ENCODE measurements around the gene VWC2L. TPM values are rescaled to one million over a fixed set of nuclear protein-coding genes. Genes with fewer than 3 reads are reported as not detected.

VWC2L gene
- total and polyA plus RNA-seq, 5 donors from 2014 or later = not detected

DNA sequence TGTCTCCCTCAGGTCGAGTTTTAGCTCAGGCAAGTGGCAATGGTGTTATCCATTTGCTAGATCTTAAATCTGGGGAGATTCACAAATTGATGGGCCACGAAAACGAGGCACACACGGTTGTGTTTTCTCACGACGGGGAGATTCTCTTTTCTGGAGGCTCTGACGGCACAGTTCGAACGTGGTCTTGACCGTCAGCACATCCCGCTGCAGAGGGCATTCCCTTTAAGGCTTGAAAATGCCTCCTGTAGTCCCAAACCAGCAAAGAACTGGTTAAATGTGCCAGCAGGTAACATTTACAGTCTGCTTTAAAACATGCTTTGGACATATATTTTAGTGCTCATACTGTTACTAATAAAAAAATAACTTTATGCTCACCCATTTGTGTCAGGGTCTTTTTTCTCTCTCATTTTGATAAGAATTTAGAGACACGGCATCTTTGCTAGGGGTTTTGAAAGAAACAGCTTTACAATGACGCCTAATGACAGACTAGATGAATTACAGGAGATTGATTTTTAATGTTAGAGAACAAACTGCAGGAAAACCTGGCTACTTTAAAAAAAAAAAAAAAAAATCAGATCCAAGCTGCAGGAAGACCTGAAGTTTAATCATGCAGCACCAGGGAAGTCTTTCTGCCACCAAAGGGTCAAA, 602 bp upstream of the VWC2L start:
- no peaks in the 10 kb centered on the region for H3K9me3 Mint-ChIP-seq

DNA sequence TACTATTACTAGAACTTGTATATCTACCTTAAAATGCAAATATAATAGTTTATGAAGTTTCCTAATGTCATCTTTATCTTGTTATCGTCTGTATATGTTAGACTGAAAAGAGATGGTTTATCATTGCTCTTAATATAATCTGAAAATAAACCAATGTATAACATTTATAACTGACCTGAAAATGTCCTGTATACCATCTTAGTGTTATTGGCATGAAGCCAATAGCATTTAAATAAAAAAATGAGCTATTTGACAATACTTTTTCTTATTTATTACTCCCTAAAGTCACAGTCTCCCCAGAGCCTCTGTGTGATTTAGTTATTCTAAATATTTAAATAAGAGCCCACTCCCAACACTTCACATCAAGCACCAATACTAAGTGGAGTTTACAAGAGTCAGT, 1.8 kb downstream of the VWC2L start:
- no peaks in the 10 kb centered on the region for H3K9me3 ChIP-seq (ENCODE audit: control insufficient read depth in 2 of 2, low read length in 2 of 2)
- no peaks in the 10 kb centered on the region for H3K4me1 Mint-ChIP-seq
- DNase-seq = no peak
- no peaks in the 10 kb centered on the region for H3K27me3 ChIP-seq (ENCODE audit: control insufficient read depth, insufficient read depth, low read length)
- no peaks in the 10 kb centered on the region for H3K36me3 ChIP-seq (ENCODE audit: control insufficient read depth, insufficient read depth, low read length)
- no peak overlapping the region for H3K4me3 Mint-ChIP-seq
- no peaks in the 10 kb centered on the region for H3K4me1 ChIP-seq (ENCODE audit: control insufficient read depth, insufficient read depth, low read length, poor library complexity, severe bottlenecking)
- no peaks in the 10 kb centered on the region for H3K36me3 Mint-ChIP-seq
- H3K4me3 ChIP-seq (ENCODE audit: low read depth, low read length) = no peak overlapping the region
- no peaks in the 10 kb centered on the region for H3K9me3 Mint-ChIP-seq
- H3K27me3 Mint-ChIP-seq = no peaks in the 10 kb centered on the region
- no peak overlapping the region for H3K27ac ChIP-seq (ENCODE audit: insufficient read depth, low read length, poor library complexity, severe bottlenecking)
- no peak overlapping the region for H3K27ac Mint-ChIP-seq
- no peak for ATAC-seq (ENCODE audit: low read depth in 2 of 2)

More for the DNA sequence above, 602 bp upstream of the VWC2L start:
- Mint-ChIP-seq H3K36me3 (no peaks in the 10 kb centered on the region), H3K27ac (no peak overlapping the region), H3K4me3 (no peak overlapping the region), H3K27me3 (no peaks in the 10 kb centered on the region), H3K4me1 (no peaks in the 10 kb centered on the region)
- Histone ChIP-seq H3K9me3 (ENCODE audit: control insufficient read depth in 2 of 2, low read length in 2 of 2) (no peaks in the 10 kb centered on the region), H3K4me1 (ENCODE audit: control insufficient read depth, insufficient read depth, low read length, poor library complexity, severe bottlenecking) (no peaks in the 10 kb centered on the region), H3K36me3 (ENCODE audit: control insufficient read depth, insufficient read depth, low read length) (no peaks in the 10 kb centered on the region), H3K27me3 (ENCODE audit: control insufficient read depth, insufficient read depth, low read length) (no peaks in the 10 kb centered on the region), H3K4me3 (ENCODE audit: low read depth, low read length) (no peak overlapping the region), H3K27ac (ENCODE audit: insufficient read depth, low read length, poor library complexity, severe bottlenecking) (no peak overlapping the region)
- ATAC-seq (ENCODE audit: low read depth in 2 of 2) (no peak), DNase-seq (no peak)

DNA sequence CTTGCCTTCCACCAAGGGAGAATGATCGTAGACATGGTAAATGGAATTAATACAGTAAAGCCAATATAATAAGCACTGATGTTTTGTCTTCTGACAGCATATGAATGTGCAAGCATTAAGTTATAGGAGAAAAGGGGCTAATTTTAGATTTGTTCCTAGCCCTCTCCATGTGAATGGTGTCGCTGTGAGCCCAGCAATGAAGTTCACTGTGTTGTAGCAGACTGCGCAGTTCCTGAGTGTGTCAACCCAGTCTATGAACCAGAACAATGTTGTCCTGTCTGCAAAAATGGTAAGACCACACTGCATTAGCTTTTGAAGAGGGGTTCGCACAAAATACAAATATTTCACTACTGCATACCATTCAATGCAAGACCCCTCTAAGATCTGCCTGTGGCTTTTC, 25.6 kb downstream of the VWC2L start:
- ATAC-seq (ENCODE audit: low read depth in 2 of 2) (no peak), DNase-seq (no peak)
- H3K4me1 Mint-ChIP-seq = no peaks in the 10 kb centered on the region
- Histone ChIP-seq H3K4me1 (ENCODE audit: control insufficient read depth, insufficient read depth, low read length, poor library complexity, severe bottlenecking) (no peaks in the 10 kb centered on the region), H3K27me3 (ENCODE audit: control insufficient read depth, insufficient read depth, low read length) (no peaks in the 10 kb centered on the region), H3K9me3 (ENCODE audit: control insufficient read depth in 2 of 2, low read length in 2 of 2) (no peaks in the 10 kb centered on the region), H3K27ac (ENCODE audit: insufficient read depth, low read length, poor library complexity, severe bottlenecking) (no peak overlapping the region), H3K4me3 (ENCODE audit: low read depth, low read length) (no peak overlapping the region), H3K36me3 (ENCODE audit: control insufficient read depth, insufficient read depth, low read length) (no peaks in the 10 kb centered on the region)
- no peaks in the 10 kb centered on the region for H3K27me3 Mint-ChIP-seq
- no peak overlapping the region for H3K4me3 Mint-ChIP-seq
- no peak overlapping the region for H3K27ac Mint-ChIP-seq
- peaks cover 0 to 6% (median 0%) of the 10 kb centered on the region in 7 donors for H3K9me3 Mint-ChIP-seq
- no peaks in the 10 kb centered on the region for H3K36me3 Mint-ChIP-seq

DNA sequence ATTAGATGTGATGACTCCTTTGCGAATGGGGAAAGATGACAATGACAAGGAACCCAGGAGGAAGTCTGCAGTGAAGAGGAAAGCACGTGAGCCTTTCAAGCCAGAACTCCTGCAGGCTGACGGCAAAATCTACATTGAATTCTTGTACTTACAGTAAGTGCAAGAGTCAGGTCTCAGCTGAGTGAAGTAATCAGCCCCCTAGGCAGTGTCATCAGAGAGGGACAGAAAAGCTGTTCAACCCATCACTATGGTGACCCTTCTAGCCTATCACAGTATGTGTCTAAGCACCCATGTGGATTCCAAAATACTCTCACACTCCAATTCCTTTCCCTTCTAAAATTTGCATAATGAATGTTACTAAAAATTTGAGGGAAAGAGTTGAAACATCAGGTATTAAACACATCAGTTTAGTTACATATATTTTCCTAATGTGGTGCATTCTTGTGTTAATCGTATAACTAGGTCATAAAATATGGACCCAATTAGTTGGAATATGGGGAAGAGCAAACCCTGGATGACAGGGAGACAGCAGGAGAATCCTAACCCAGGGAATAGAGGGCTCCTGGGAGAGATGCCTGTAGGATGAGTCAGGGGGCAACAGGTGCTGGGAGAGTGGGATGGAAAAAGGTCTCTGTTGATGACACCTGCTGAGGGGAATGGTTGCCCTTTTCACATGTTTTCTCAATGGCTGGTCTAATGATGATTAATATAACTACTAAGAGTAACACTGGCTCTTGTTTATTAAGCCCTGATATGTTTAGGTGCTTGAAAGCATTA, 39.5 kb downstream of the VWC2L start:
- ATAC-seq (ENCODE audit: low read depth in 2 of 2) (no peak), DNase-seq (no peak)
- Histone ChIP-seq H3K4me1 (ENCODE audit: control insufficient read depth, insufficient read depth, low read length, poor library complexity, severe bottlenecking) (no peaks in the 10 kb centered on the region), H3K36me3 (ENCODE audit: control insufficient read depth, insufficient read depth, low read length) (no peaks in the 10 kb centered on the region), H3K27me3 (ENCODE audit: control insufficient read depth, insufficient read depth, low read length) (no peaks in the 10 kb centered on the region), H3K9me3 (ENCODE audit: control insufficient read depth in 2 of 2, low read length in 2 of 2) (no peaks in the 10 kb centered on the region), H3K27ac (ENCODE audit: insufficient read depth, low read length, poor library complexity, severe bottlenecking) (no peak overlapping the region), H3K4me3 (ENCODE audit: low read depth, low read length) (no peak overlapping the region)
- no peak overlapping the region for H3K27ac Mint-ChIP-seq
- no peaks in the 10 kb centered on the region for H3K4me1 Mint-ChIP-seq
- no peak overlapping the region for H3K4me3 Mint-ChIP-seq
- peaks cover 0 to 2% (median 0%) of the 10 kb centered on the region in 7 donors for H3K9me3 Mint-ChIP-seq
- peaks cover 4% of the 10 kb centered on the region for H3K27me3 Mint-ChIP-seq
- H3K36me3 Mint-ChIP-seq = no peaks in the 10 kb centered on the region

DNA sequence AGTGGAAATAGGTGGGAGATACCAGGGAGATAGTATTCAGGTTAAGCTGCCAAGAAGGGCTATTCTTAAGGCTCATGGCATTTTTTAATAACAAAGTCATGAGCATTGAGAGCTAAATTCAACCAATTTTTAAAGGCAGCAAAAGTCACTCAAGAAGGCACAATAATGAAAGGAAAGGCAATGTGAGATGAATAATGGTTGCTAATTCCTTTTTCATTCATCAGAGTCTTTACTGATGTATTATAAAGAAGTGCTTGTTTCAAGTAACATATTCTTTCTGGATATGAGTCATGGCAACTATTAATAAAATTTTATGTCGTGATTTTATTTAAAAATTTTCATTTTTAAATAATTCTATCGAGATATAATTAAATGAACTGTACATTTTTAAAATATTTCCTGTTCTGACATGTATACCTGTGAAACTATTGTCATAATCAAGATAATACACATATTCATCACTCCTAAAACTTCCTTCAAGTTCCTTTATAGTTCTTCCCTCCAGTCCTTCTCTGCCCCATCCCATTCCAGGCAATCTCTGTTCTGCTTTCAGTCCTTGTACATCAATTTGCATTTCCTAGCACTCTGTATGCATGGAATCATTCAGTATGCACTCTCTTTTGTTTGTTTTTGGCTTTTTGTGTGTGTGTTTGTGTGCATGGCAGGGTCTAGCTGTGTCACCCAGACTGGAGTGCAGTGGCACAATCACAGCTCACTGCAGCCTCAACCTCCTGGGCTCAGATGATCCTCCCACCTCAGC, 40.8 kb downstream of the VWC2L start:
- H3K4me3 ChIP-seq (ENCODE audit: low read depth, low read length) = no peak overlapping the region
- no peaks in the 10 kb centered on the region for H3K36me3 ChIP-seq (ENCODE audit: control insufficient read depth, insufficient read depth, low read length)
- Mint-ChIP-seq H3K9me3 (peaks cover 0 to 2% (median 0%) of the 10 kb centered on the region in 7 donors), H3K27me3 (peaks cover 4% of the 10 kb centered on the region), H3K4me3 (no peak overlapping the region), H3K36me3 (no peaks in the 10 kb centered on the region), H3K27ac (peak overlapping the region in 1 of 3 donors; percentile 13), H3K4me1 (no peaks in the 10 kb centered on the region)
- no peaks in the 10 kb centered on the region for H3K4me1 ChIP-seq (ENCODE audit: control insufficient read depth, insufficient read depth, low read length, poor library complexity, severe bottlenecking)
- H3K27me3 ChIP-seq (ENCODE audit: control insufficient read depth, insufficient read depth, low read length) = no peaks in the 10 kb centered on the region
- ATAC-seq (ENCODE audit: low read depth in 2 of 2) = no peak
- no peak for DNase-seq
- no peaks in the 10 kb centered on the region for H3K9me3 ChIP-seq (ENCODE audit: control insufficient read depth in 2 of 2, low read length in 2 of 2)
- H3K27ac ChIP-seq (ENCODE audit: insufficient read depth, low read length, poor library complexity, severe bottlenecking) = no peak overlapping the region

DNA sequence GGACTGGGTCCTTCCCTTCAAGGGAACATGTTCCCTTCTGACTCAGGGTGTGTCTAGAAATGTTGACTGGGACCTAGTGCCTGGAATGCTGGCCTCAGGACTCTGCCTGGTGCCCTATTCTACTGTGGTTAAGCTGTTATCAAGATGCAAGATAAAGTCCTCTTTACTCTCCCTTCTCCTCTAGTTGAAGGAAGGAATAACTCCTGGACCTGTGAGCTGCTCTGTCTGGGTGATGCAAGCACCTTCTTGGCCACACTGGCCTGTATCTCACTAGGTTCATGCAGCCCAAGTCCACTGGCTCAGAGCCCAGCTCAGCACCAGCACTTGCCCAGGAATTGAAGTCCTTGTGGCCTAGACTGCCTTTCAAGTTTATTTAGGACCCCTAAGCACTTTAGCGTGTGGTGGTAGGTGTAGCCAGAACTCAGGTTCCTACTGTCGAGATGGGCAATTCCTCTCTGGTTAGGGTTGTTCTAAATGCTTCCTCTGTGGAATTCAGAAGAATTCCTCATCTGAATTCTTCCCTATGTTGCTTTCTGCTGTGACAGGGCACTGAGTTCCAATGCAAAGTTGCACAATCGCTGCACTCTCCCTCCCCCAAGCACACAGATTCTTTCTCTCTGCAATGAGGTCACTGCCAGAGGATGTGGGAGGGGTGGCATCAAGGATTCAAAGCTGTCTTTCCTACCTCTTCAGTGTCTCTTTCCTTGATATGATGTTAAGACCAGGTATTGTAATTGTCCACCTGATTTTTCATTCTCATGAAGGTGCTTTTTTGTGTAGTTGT, 54.7 kb downstream of the VWC2L start:
- no peak overlapping the region for H3K4me3 Mint-ChIP-seq
- H3K27ac Mint-ChIP-seq = no peak overlapping the region
- no peak for ATAC-seq (ENCODE audit: low read depth in 2 of 2)
- no peaks in the 10 kb centered on the region for H3K27me3 ChIP-seq (ENCODE audit: control insufficient read depth, insufficient read depth, low read length)
- H3K36me3 Mint-ChIP-seq = no peaks in the 10 kb centered on the region
- H3K9me3 Mint-ChIP-seq = peaks cover 0 to 13% (median 2%) of the 10 kb centered on the region in 7 donors
- no peaks in the 10 kb centered on the region for H3K4me1 ChIP-seq (ENCODE audit: control insufficient read depth, insufficient read depth, low read length, poor library complexity, severe bottlenecking)
- no peaks in the 10 kb centered on the region for H3K36me3 ChIP-seq (ENCODE audit: control insufficient read depth, insufficient read depth, low read length)
- H3K9me3 ChIP-seq (ENCODE audit: control insufficient read depth in 2 of 2, low read length in 2 of 2) = no peaks in the 10 kb centered on the region
- no peak overlapping the region for H3K4me3 ChIP-seq (ENCODE audit: low read depth, low read length)
- no peaks in the 10 kb centered on the region for H3K4me1 Mint-ChIP-seq
- no peak for DNase-seq
- H3K27me3 Mint-ChIP-seq = no peaks in the 10 kb centered on the region
- no peak overlapping the region for H3K27ac ChIP-seq (ENCODE audit: insufficient read depth, low read length, poor library complexity, severe bottlenecking)

DNA sequence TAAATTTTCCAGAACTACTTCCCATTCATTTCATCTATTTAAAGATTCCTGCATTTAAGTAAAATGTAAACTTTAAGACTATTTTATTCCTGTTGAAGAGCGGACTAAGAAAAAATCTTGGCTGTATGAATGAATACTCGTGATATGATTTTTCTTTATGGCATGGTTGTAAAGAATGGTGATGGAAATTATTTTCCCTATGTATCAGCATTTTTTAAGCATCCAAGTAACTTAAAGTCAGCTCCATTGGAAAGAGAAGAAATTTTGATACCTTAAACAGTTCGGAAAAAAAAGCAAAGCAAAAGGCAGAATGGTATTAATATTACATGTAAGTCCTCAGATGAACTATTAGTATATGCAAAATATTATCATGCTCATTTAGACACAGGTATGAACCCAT, 58.9 kb downstream of the VWC2L start:
- no peaks in the 10 kb centered on the region for H3K4me1 Mint-ChIP-seq
- ATAC-seq (ENCODE audit: low read depth in 2 of 2) = no peak
- H3K4me3 Mint-ChIP-seq = no peak overlapping the region
- H3K36me3 ChIP-seq (ENCODE audit: control insufficient read depth, insufficient read depth, low read length) = no peaks in the 10 kb centered on the region
- no peaks in the 10 kb centered on the region for H3K27me3 ChIP-seq (ENCODE audit: control insufficient read depth, insufficient read depth, low read length)
- no peaks in the 10 kb centered on the region for H3K36me3 Mint-ChIP-seq
- H3K27ac Mint-ChIP-seq = no peak overlapping the region
- peaks cover 0 to 12% (median under 1%) of the 10 kb centered on the region in 7 donors for H3K9me3 Mint-ChIP-seq
- H3K27me3 Mint-ChIP-seq = no peaks in the 10 kb centered on the region
- H3K9me3 ChIP-seq (ENCODE audit: control insufficient read depth in 2 of 2, low read length in 2 of 2) = no peaks in the 10 kb centered on the region
- H3K27ac ChIP-seq (ENCODE audit: insufficient read depth, low read length, poor library complexity, severe bottlenecking) = no peak overlapping the region
- no peak overlapping the region for H3K4me3 ChIP-seq (ENCODE audit: low read depth, low read length)
- DNase-seq = no peak
- no peaks in the 10 kb centered on the region for H3K4me1 ChIP-seq (ENCODE audit: control insufficient read depth, insufficient read depth, low read length, poor library complexity, severe bottlenecking)

All from CD4-positive, CD25-positive, alpha-beta regulatory T cell (primary cell).